ENCODE data around the gene SLC4A1AP.

DNA sequence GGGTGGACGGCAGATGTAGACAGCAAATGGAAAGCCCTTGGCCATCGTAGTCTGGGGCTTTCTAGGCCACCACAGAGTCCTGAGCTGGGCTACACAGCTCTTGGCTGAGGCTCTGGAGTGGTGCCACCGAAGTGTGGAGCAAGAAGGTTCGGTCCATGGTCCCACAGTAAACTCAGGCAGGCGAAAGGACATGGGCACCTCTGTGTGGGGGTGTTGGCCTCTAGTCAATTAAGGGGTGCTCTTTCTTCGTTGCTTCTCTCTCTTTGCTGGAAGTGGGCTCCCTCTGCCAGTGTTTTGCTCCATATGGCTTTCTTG lies 73.2 kb downstream of the SLC4A1AP start:
- no peak for TF ChIP-seq POLR2A (IDR thresholded peaks at IDR 0.05)
- TF ChIP-seq, protein P1, sequence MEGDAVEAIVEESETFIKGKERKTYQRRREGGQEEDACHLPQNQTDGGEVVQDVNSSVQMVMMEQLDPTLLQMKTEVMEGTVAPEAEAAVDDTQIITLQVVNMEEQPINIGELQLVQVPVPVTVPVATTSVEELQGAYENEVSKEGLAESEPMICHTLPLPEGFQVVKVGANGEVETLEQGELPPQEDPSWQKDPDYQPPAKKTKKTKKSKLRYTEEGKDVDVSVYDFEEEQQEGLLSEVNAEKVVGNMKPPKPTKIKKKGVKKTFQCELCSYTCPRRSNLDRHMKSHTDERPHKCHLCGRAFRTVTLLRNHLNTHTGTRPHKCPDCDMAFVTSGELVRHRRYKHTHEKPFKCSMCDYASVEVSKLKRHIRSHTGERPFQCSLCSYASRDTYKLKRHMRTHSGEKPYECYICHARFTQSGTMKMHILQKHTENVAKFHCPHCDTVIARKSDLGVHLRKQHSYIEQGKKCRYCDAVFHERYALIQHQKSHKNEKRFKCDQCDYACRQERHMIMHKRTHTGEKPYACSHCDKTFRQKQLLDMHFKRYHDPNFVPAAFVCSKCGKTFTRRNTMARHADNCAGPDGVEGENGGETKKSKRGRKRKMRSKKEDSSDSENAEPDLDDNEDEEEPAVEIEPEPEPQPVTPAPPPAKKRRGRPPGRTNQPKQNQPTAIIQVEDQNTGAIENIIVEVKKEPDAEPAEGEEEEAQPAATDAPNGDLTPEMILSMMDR (IDR thresholded peaks at IDR 0.05) = no peak

Measured in lower leg skin (tissue), 3 donors.